B cell (primary cell): Measurements from ENCODE around the gene IFNK. TPM values are rescaled to one million over a fixed set of nuclear protein-coding genes. Genes with fewer than 3 reads are reported as not detected.

Experiments
- ATAC-seq: fragments of 200-7000 bp; cut with Tn5 transposase; one replicate; pipeline ENCODE4 v1.10.0; 2021; ENCODE audit warnings: low read depth, mild to moderate bottlenecking, moderate number of reproducible peaks, moderate library complexity
- CTCF ChIA-PET: fragments of 350-600 bp; sonication (Branson Sonifier 250); formaldehyde crosslinking; loops from one replicate; lab custom pipeline; 2021; ENCODE audit warnings: antibody characterized with exemption, inconsistent platforms; lab: Charles Lee
- POLR2A ChIA-PET: fragments of 350-600 bp; sonication (Branson Sonifier 250); formaldehyde crosslinking; loops from one replicate; lab custom pipeline; 2021; ENCODE audit warnings: antibody characterized with exemption; lab: Charles Lee
- DNase-seq: peaks from one replicate; pipeline ENCODE4 v3.0.0; 2013
- H2AFZ ChIP-seq: 2 replicates; pipeline ENCODE4 v1.6.1; 2012; ENCODE audit warnings: mild to moderate bottlenecking, low read depth, low read length; ENCODE audit not compliant: insufficient read depth, poor library complexity, severe bottlenecking
- H3K27ac ChIP-seq, 2 donors: 1 replicate in 1 of 2; 2 replicates in 1 of 2; pipeline ENCODE4 v1.5.1; 2012 to 2013; ENCODE audit warnings: low read length in 2 of 2, mild to moderate bottlenecking in 2 of 2, moderate library complexity in 1 of 2
- H3K27me3 ChIP-seq, 4 experiments: fragments of 200-600 bp in 1 of 4; sonication (generic) in 1 of 4; replicated peaks in 1 of 4; 1 replicate in 2 of 4; 2 replicates in 2 of 4; pipeline versions ENCODE4 v1.6.1 to v1.7.0; 2013 to 2016; ENCODE audit warnings: low read length in 3 of 4, mild to moderate bottlenecking in 2 of 4, mixed read lengths in 1 of 4, moderate library complexity in 1 of 4; ENCODE audit not compliant: insufficient read depth in 4 of 4, control insufficient read depth in 3 of 4; ENCODE audit errors: control extremely low read depth in 1 of 4
- H3K36me3 ChIP-seq, 2 experiments: replicated peaks in 1 of 2; 1 replicate in 1 of 2; 2 replicates in 1 of 2; pipeline versions ENCODE4 v1.6.1 to v1.7.1; 2013; ENCODE audit warnings: low read length in 1 of 2; ENCODE audit not compliant: insufficient read depth in 2 of 2, control insufficient read depth in 1 of 2; ENCODE audit errors: control extremely low read depth in 1 of 2, extremely low read depth in 1 of 2
- H3K4me1 ChIP-seq, 2 donors: fragments of 200-600 bp in 1 of 2; sonication (generic) in 1 of 2; 1 replicate in 1 of 2; 2 replicates in 1 of 2; pipeline versions ENCODE4 v1.5.1 to v1.6.1; 2013 to 2017; ENCODE audit warnings: low read length in 2 of 2; ENCODE audit not compliant: control insufficient read depth in 2 of 2, insufficient read depth in 2 of 2
- H3K4me2 ChIP-seq: replicated peaks from 2 replicates; pipeline ENCODE3; 2012; ENCODE audit warnings: mild to moderate bottlenecking, low read depth, low read length; ENCODE audit not compliant: poor library complexity, severe bottlenecking
- H3K4me3 ChIP-seq, 5 experiments: fragments of 200-600 bp in 1 of 5; sonication (generic) in 1 of 5; 1 replicate in 3 of 5; 2 replicates in 2 of 5; pipeline versions ENCODE4 v1.5.1 to v1.7.0; 2011 to 2016; ENCODE audit warnings: low read length in 4 of 5, mild to moderate bottlenecking in 4 of 5, low read depth in 2 of 5, control low read depth in 1 of 5, moderate library complexity in 1 of 5; ENCODE audit not compliant: insufficient read depth in 1 of 5; ENCODE audit errors: control extremely low read depth in 1 of 5, extremely low read depth in 1 of 5
- H3K79me2 ChIP-seq: fragments of 200-600 bp; sonication (generic); one replicate; pipeline ENCODE4 v1.6.0; 2016; ENCODE audit warnings: low read length; ENCODE audit not compliant: control insufficient read depth, insufficient read depth
- H3K9ac ChIP-seq: fragments of 200-600 bp; sonication (generic); 2 replicates; pipeline ENCODE4 v1.6.1; 2017; ENCODE audit warnings: mild to moderate bottlenecking, low read length, moderate library complexity
- H3K9me3 ChIP-seq, 3 donors: one replicate each; pipeline versions ENCODE4 v1.6.1 to v1.7.1; 2013; ENCODE audit warnings: low read length in 2 of 3; ENCODE audit not compliant: control insufficient read depth in 2 of 3, insufficient read depth in 1 of 3; ENCODE audit errors: control extremely low read depth in 1 of 3
- H4K20me1 ChIP-seq: 2 replicates; pipeline ENCODE4 v1.6.0; 2012; ENCODE audit warnings: mild to moderate bottlenecking, low read length; ENCODE audit not compliant: insufficient read depth, control insufficient read depth, poor library complexity, severe bottlenecking
- H3K27ac Mint-ChIP-seq: one replicate; pipeline ENCODE4 v1.8.0; 2021; ENCODE audit warnings: mixed read lengths
- H3K27me3 Mint-ChIP-seq: one replicate; pipeline ENCODE4 v1.8.0; 2021; ENCODE audit warnings: mixed read lengths
- H3K4me1 Mint-ChIP-seq: one replicate; pipeline ENCODE4 v1.8.0; 2021; ENCODE audit warnings: mixed read lengths
- H3K4me3 Mint-ChIP-seq: one replicate; pipeline ENCODE4 v1.8.0; 2021; ENCODE audit warnings: mixed read lengths
- H3K9me3 Mint-ChIP-seq: one replicate; pipeline ENCODE4 v1.8.0; 2022; ENCODE audit warnings: mixed read lengths; ENCODE audit not compliant: insufficient read depth
- CTCF ChIP-seq: fragments of 200-600 bp; IDR thresholded peaks from one replicate; pipeline ENCODE4 v1.8.0; 2022; ENCODE audit warnings: antibody characterized with exemption, mild to moderate bottlenecking
- EZH2 ChIP-seq: IDR thresholded peaks from 2 replicates; pipeline ENCODE4 v1.6.1; 2012; ENCODE audit warnings: borderline replicate concordance, low read depth, mild to moderate bottlenecking, moderate library complexity, low read length; ENCODE audit not compliant: insufficient read depth, poor library complexity, severe bottlenecking
- WGBS: methylation state at CpG from one replicate; pipeline ENCODE4 v1.1.5; 2013; ENCODE audit warnings: missing lambda C conversion rate; ENCODE audit not compliant: insufficient coverage; 5-methylcytosine and 5-hydroxymethylcytosine counted together
- intact Hi-C: fragments of 100-400 bp; cut with micrococcal nuclease; formaldehyde crosslinking; loops from one replicate; pipeline ENCODE4 v1.10.0; 2022
- polyA plus RNA-seq: library from polyadenylated mRNA; depleted of rRNA; stranded (reverse); fragments of >200 nt; gene quantifications from 2 replicates; pipeline ENCODE4 v1.2.3, GENCODE V29; 2012
- total RNA-seq, 2 donors: library from RNA; stranded (reverse); fragments of 120-200 nt in 1 of 2; gene quantifications; 1 replicate in 1 of 2; 2 replicates in 1 of 2; pipeline versions ENCODE4 v1.2.3 to v1.2.4, GENCODE V29; 2013 to 2022

The IFNK gene
- total and polyA plus RNA-seq, 2 donors (not counting 1 experiment from before 2014, with no cell fraction given) = not detected

DNA sequence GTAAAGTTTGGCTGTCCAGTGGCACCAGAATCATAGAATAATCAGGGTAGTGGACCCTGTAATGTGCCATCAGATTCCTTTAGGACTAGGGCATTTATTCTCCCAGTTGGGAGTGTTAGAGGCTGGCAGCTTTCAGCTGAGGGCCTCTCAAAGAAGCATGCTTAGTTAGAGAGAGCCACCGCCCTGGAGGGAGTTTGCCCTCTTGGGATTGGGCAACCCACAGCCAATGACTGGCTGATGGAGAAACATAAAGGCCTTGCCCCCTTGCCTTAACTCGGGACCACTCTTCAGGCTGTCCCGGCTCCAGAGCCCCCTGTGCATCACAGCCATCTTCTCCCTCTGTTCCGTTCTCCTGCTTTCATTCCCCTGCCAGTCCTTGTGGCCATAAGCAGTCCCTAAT is 20.5 kb upstream of the IFNK start:
- ChIA-PET CTCF (no interaction called here), POLR2A (no interaction called here)
- Histone ChIP-seq H3K79me2 (peaks cover 24% of the 10 kb centered on the region), H3K4me2 (no peak overlapping the region), H3K36me3 (peaks cover 0 to 7% of the 10 kb centered on the region in 2 experiments), H2AFZ (no peak overlapping the region), H3K27ac (no peak overlapping the region), H3K4me1 (peaks cover 16 to 20% of the 10 kb centered on the region in 2 donors), H3K9me3 (no peaks in the 10 kb centered on the region), H3K27me3 (no peaks in the 10 kb centered on the region), H4K20me1 (no peaks in the 10 kb centered on the region), H3K9ac (no peak overlapping the region), H3K4me3 (no peak overlapping the region)
- intact Hi-C loops = loop anchor here (5.0 kb wide), 1 partner anchor 356 kb away; no protein-coding TSS in a partner anchor
- no peak overlapping the region for H3K4me3 Mint-ChIP-seq
- ATAC-seq (no peak), DNase-seq (no peak)
- no peaks in the 10 kb centered on the region for H3K27me3 Mint-ChIP-seq
- 81% methylated on average over 4 of the region's 4 CpGs for WGBS
- peak overlapping the region; percentile 43 for H3K27ac Mint-ChIP-seq
- H3K4me1 Mint-ChIP-seq = peaks cover 56% of the 10 kb centered on the region
- TF ChIP-seq EZH2 = no peak
- TF ChIP-seq CTCF = no peak
- H3K9me3 Mint-ChIP-seq = no peaks in the 10 kb centered on the region

DNA sequence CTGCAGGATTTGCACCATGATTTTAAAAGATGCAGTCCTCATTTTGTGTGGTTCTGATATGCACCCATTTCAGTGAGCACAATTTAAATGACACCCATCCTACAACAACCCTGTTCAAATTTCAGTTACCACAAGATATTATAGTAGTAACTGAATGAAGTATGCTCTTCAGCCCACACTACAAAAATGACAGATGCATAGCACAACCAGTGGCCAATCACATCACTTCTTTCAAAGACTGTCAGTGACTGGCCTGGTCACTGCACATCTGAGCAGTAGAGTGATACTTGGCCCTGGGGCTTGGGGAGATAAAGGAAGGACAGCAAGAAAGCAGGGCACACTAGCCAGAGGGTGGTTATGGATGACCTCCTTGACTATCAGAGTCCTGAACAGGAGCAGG is 19.8 kb upstream of the IFNK start:
- H3K4me1 Mint-ChIP-seq = peaks cover 54% of the 10 kb centered on the region
- DNase-seq (no peak), ATAC-seq (no peak)
- H3K27ac ChIP-seq = peak overlapping the region in 1 of 2 donors; percentile 7
- H3K27ac Mint-ChIP-seq = peak overlapping the region; percentile 51
- H3K27me3 Mint-ChIP-seq = no peaks in the 10 kb centered on the region
- POLR2A ChIA-PET = no interaction called here
- no peaks in the 10 kb centered on the region for H3K27me3 ChIP-seq
- intact Hi-C loops = loop anchor here (5.0 kb wide), 1 partner anchor 357 kb away; no protein-coding TSS in a partner anchor
- TF ChIP-seq EZH2 (no peak), CTCF (no peak)
- peaks cover 16 to 19% of the 10 kb centered on the region in 2 donors for H3K4me1 ChIP-seq
- H3K4me3 ChIP-seq = no peak overlapping the region
- peaks cover 0 to 7% of the 10 kb centered on the region in 2 experiments for H3K36me3 ChIP-seq
- no peak overlapping the region for H3K4me3 Mint-ChIP-seq
- no peaks in the 10 kb centered on the region for H4K20me1 ChIP-seq
- H3K9me3 ChIP-seq = no peaks in the 10 kb centered on the region
- H3K9ac ChIP-seq = no peak overlapping the region
- CTCF ChIA-PET = no interaction called here
- H3K79me2 ChIP-seq = peaks cover 22% of the 10 kb centered on the region
- H3K9me3 Mint-ChIP-seq = no peaks in the 10 kb centered on the region
- no peak overlapping the region for H3K4me2 ChIP-seq
- H2AFZ ChIP-seq = no peak overlapping the region
